SW480 (cell line): Measurements from ENCODE around the gene TMPRSS6.

Experiments
- DNase-seq: peaks from one replicate; pipeline ENCODE4 v3.0.0-alpha.2; 2016; ENCODE audit warnings: low spot score

The TMPRSS6 gene

GRCh38 chr22:37115032-37115431 lies 5.5 kb upstream of the TMPRSS6 start:
- DNase-seq, result no peak

- DNase-seq, result no peak
Measured at GRCh38 chr22:37113757-37114156, 4.2 kb upstream of the TMPRSS6 start.

- no peak for DNase-seq
Measured at GRCh38 chr22:37112084-37112728, 2.7 kb upstream of the TMPRSS6 start.

- no peak for DNase-seq
Measured at GRCh38 chr22:37111156-37111717, 1.7 kb upstream of the TMPRSS6 start.

GRCh38 chr22:37107816-37108621 lies 1.5 kb downstream of the TMPRSS6 start:
- DNase-seq, result no peak

- no peak for DNase-seq
Measured at GRCh38 chr22:37105990-37106389, 3.5 kb downstream of the TMPRSS6 start.

GRCh38 chr22:37105154-37105553 lies 4.4 kb downstream of the TMPRSS6 start:
- DNase-seq, result no peak

- no peak for DNase-seq
Measured at GRCh38 chr22:37103656-37104452, 5.7 kb downstream of the TMPRSS6 start.

GRCh38 chr22:37103151-37103550 lies 6.4 kb downstream of the TMPRSS6 start:
- DNase-seq, result no peak

GRCh38 chr22:37101311-37102066 lies 8.0 kb downstream of the TMPRSS6 start:
- DNase-seq, result no peak

GRCh38 chr22:37100589-37101127 lies 8.9 kb downstream of the TMPRSS6 start:
- DNase-seq, result peak; percentile 18

- DNase-seq, result no peak
Measured at GRCh38 chr22:37098976-37099591, 10.4 kb downstream of the TMPRSS6 start.

- no peak for DNase-seq
Measured at GRCh38 chr22:37097346-37097745, 12.2 kb downstream of the TMPRSS6 start.

- DNase-seq, result no peak
Measured at GRCh38 chr22:37095113-37095512, 14.4 kb downstream of the TMPRSS6 start.

- DNase-seq, result no peak
Measured at GRCh38 chr22:37094239-37094638, 15.3 kb downstream of the TMPRSS6 start.

- DNase-seq, result no peak
Measured at GRCh38 chr22:37092997-37093396, 16.5 kb downstream of the TMPRSS6 start.

GRCh38 chr22:37091994-37092393 lies 17.5 kb downstream of the TMPRSS6 start:
- DNase-seq, result no peak

- no peak for DNase-seq
Measured at GRCh38 chr22:37090920-37091695, 18.4 kb downstream of the TMPRSS6 start.

GRCh38 chr22:37089434-37089833 lies 20.1 kb downstream of the TMPRSS6 start:
- DNase-seq, result no peak

GRCh38 chr22:37088750-37089408 lies 20.6 kb downstream of the TMPRSS6 start:
- no peak for DNase-seq
